ELR (cell line): ENCODE results near the gene VASP.

Experiments used
- DNase-seq: peaks from one replicate; pipeline ENCODE4 v3.0.0-alpha.2; 2015; ENCODE audit warnings: low read depth

Gene VASP

DNA sequence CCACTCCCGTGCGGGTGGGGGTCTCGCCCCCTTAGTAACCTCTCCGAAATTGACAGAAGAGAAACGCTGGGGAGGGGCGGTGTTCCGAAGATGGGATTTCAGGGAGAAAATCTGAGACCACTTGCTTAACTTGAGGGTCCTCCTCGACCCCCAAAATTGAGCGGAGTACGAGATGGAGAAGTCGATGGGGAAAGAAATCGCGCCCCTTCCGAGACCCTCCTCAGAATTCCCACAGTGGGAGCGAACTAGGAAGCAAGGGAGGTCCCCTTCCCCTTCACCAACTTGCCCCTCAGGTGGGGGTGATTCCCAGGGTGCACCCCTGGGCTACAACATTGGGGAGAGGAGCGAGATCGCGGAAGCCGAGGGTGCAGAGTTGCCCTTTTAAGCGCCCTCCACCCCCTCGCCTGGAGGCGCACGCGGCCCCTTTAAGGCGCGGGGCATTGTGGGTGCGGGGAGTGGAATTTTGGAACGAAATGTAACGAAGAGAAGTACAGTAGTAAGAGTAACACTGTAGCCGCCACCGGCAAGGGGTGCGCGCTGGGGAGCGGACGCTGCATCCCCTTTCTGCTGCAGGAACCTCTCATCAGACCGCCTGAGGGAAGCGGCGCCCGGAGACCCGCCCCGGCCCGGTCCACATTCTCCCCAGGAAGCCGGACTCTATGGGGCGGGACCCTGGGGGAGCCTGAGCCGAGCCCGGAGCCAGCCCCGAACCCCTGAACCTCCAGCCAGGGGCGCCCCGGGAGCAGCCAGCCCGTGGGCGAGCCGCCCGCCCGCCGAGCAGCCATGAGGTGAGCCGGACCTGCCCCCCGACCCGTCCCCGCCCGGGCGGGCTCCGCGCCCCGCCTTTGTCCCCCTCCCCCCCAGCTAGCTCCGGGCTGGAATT lies at the start of gene VASP:
Gene VASP (plus strand): TSS at position 491 of the 883 bp plus-strand sequence. CDS start 293 bp downstream, at position 784.
- peak; percentile 89 for DNase-seq

DNA sequence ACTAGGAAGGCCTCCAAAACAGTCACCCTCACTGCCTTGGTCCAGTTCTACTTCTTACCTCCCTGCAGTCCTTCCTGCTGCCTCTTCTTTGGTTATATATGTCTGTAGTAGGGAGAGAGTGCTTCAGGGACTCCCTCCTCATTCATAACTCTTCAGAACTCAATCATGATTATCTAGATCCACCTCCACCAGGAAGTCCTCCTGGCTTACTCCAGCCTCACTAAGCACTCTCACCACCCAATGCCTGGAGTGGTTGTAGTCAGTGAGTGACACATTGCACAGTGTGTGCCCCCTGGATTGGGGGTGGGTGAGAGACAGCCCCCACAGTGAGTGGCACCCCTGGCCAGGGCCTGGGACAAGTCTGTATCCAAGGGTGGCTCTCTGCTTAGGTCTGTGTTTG lies 49.5 kb upstream of the VASP start:
- no peak for DNase-seq

DNA sequence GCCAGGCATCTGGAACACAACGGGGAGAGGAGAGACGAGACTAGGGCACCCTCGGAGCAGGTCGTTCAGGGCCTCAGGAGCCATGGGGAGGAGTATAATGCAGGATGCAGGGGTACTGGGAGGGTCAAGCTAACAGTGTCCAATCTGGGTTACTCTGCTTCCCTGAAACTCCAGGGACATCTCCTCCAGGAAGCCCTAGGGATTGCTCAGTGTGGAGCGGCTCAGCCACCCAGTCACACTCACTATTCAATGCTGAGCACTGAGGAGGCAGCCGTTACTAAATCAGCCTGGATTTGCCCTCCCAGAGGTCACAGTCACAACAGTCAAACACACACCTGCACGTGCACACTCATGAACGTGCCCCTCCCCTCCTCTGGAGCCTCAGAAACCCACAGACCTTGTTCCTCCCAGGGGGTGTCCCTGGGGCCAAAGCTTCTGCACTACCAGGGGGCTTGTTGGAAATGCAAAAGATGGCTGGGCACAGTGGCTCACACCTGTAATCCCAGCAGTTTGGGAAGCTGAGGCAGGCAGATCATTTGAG lies 46.4 kb upstream of the VASP start:
- DNase-seq: no peak

DNA sequence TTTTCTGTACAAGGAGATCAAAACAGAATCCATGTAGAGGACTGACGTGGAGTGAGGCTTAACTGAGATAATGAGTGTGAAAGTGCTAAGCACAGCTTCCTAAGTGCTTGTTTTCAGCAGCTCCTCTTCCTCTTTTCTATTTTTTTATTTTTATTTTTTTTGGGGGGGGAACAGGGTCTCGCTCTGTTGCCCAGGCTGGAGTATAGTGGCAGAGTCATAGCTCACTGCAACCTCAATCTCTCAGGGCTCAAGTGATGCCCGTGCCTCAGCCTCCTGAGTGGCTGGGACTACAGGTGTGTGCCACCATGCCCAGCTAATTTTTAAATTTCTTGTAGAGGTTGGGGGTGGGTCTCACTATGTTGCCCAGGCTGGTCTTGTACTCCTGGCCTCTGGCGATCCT lies 45.1 kb upstream of the VASP start:
- no peak for DNase-seq

DNA sequence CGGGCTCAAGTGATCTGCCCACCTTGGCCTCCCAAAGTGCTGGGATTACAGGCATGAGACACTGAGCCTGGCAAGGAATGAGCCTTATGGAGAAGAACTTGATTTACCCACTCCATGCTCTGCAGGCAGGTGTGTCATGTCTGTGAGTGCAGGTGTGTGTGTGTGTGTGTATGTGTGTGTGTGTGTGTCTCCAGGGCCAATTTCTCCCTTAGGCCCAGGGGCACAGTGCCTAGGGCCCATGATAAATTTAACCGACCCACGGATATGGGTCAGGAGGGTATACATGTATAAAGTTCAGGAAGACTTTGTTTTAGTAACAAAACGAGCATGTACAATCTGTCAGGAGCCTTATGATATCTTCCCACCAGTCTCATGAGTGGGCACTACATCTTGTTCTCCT lies 44.0 kb upstream of the VASP start:
- DNase-seq: no peak

DNA sequence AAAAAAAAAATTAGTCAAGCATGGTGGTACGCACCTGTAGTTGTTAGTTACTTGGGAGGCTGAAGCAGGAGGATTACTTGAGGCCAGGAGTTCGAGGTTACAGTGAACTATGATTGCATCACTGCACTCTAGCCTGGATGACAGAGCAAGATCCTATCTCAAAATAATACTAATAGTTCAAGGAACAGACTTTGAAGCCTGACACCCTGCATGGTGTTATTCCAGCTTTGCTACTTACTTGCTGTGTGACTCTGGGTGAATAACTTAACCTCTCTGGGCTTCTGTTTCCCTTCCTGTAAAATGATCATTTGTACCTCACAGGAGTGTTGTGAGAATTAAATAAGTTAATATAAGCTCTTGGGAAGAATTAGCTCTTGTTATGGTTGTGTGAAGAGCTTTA lies 43.0 kb upstream of the VASP start:
- no peak for DNase-seq

DNA sequence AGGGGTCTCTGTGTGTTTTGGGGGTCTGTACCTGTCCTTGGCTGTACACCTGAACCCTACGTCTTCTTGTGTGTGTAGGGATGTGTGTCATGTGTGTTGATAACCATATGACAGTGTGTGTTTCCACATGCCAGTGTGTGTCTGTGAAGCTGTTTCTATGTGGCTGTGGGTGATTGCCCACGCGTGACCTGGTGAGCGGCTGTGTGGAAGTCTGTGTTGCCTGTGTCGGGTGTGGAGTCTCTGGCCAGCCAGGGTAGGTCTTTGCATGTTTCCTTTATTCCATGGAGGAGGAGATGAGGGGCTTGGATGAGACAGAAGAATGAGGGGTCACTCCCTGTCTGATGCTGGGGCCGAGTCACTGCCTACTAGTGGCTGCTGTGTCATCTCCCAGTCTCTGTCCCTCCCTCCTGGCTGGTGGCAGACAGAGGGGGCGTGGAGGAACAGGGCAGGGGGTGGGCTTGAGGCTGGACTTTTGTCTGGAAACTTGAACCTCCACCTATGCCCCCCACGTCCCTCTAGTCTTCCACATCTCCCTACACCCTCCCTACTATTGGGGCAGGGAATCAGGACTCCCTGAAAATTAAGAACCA lies 42.3 kb upstream of the VASP start:
- no peak for DNase-seq

DNA sequence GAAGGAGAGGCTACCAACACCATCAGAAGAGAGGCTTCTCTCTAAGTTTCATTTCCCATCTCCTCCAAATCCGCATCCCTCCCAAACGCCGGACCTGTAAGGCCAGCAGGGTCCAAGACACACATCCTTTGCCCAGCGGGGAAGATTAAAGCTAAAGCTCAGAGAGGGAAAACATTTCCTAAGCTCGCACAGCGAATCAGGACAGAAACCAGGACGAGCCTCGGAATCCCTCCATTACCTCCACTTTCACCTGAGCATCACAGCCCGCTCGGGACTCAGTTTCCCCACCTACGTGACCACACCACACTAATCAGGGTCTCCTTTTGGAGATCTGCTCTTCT lies 40.2 kb upstream of the VASP start:
- peak; percentile 30 for DNase-seq

DNA sequence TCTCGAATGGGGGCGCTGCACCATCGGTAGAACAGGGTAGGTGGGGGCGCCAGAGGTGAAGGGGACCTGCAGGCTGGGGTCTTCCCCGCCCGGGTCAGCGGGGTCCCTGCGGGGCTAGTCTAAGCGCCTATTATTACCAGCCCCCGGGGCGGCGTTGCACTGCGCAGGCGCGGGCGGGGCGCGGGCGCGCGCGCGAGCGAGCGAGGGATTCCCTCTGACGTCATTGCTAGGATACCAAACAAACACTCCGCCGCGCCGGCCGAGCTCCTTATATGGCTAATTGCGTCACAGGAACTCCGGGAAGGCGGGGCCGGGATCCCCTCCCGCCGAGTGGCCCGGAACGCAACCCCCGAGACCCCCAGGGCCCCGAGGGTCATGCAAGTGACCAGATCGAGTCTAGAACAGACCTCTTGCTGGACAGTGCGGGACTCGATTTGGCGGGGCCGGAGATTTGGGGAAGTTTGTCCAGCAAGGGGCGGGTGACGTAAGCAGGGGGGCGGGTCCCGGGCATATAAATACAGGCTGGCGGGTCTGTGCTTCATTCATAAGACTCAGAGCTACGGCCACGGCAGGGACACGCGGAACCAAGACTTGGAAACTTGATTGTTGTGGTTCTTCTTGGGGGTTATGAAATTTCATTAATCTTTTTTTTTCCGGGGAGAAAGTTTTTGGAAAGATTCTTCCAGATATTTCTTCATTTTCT lies 39.7 kb upstream of the VASP start, which contains the start of gene FOSB:
Gene FOSB (plus strand): TSS at position 541 of the 703 bp plus-strand sequence. CDS start 591 bp downstream, outside the sequence.
- peak; percentile 98 for DNase-seq

DNA sequence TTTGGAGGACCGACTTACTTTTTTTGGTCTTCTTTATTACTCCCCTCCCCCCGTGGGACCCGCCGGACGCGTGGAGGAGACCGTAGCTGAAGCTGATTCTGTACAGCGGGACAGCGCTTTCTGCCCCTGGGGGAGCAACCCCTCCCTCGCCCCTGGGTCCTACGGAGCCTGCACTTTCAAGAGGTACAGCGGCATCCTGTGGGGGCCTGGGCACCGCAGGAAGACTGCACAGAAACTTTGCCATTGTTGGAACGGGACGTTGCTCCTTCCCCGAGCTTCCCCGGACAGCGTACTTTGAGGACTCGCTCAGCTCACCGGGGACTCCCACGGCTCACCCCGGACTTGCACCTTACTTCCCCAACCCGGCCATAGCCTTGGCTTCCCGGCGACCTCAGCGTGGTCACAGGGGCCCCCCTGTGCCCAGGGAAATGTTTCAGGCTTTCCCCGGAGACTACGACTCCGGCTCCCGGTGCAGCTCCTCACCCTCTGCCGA lies 39.1 kb upstream of the VASP start:
- DNase-seq: peak; percentile 49

DNA sequence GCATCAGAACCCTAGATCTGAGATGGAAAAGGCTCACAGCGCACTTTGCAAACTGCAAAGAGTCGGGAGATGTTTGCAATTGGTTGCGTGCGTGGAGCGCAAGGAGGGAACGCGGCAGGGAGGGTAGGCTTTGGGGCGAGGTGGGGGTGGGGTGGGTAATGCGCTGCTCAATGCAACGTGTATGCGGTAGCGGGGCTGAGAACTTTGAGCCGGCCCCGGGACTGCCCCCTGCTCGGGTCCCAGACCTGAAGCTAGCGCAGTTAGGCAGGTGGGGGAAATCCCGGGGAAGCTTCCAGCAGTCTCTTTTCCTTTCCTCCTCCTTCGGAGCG lies 38.5 kb upstream of the VASP start:
- DNase-seq: peak; percentile 53

DNA sequence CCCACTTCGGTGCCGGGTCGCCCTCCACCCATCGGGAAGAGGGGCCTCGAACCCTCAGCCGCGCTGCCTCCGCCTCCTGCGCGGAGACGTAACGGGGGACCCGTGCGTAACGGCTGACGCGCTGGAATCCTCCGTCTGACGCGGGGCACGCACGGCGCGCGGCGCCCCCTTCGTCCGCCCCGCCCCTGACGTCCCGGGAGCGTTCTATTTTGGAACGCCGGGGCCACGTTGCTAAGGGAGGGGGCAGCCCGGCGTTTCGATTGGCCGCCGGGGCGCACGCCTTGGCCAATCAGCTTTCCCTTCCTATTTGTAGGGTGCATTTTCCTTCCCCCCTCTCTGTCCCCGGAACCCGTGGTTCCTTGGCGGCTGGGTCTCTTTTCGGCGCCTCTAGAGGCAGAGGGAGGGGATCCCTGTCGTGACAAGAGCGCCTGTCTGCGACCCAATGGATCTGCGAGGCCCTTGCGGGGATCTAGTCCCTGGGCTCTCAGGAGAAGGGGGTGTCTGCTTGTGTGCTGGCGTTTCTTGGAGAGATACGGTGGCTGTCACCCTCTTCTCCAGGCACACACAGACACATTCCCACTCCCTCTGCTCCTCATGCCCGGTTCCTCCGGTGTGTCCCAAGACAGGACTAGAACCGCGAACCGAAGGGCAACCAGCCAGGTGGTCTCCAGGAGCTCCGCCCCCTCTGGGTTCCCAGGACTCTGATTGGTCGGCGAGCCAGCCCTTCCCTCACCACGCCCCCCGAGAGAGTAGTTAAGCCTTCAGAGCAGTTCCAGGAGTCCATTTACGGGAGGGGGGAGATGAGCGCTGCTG lies 37.9 kb upstream of the VASP start:
- peak; percentile 96 for DNase-seq

DNA sequence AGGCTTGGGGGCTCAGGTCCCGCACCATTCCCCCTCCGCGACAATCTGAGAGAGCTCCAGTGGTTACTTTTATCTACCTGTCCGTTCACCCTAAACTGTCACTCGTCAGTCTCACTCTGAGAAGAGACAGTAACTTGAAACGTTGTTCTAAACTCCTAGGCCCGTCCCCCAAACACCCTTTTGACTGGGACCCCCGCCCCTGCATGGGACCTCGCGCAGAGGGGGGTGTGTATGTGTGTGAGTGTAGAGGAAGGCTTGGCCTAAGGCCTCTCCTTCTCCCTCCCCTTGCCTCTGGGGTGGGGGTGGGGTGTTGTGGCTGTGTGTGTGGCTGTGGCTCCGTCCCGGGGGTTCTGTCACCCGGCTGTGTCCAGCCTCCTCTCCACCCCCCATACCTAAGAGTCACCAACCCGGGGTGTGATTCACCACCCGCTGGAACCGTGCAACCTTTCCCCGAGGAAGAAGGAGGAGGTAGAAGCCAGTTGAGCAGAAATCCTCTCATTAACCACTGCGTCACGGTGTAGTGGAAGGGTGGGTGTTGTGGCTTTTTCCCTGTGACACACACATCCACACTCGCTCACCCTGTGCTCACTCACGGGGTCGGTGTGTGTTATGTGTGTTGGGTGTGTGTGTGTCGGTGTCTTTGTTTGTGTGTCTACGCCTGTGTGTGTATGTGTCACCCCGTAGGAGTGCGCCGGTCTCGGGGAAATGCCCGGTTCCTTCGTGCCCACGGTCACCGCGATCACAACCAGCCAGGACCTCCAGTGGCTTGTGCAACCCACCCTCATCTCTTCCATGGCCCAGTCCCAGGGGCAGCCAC lies 37.1 kb upstream of the VASP start:
- DNase-seq: peak; percentile 78

DNA sequence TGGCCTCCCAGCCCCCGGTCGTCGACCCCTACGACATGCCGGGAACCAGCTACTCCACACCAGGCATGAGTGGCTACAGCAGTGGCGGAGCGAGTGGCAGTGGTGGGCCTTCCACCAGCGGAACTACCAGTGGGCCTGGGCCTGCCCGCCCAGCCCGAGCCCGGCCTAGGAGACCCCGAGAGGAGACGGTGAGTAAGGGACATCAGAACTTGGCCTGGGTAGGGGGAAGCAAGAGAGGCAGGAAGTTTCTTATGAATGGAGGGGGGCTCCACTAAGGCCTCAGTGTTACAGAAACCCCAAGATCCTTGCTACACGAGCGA lies 36.6 kb upstream of the VASP start:
- no peak for DNase-seq

DNA sequence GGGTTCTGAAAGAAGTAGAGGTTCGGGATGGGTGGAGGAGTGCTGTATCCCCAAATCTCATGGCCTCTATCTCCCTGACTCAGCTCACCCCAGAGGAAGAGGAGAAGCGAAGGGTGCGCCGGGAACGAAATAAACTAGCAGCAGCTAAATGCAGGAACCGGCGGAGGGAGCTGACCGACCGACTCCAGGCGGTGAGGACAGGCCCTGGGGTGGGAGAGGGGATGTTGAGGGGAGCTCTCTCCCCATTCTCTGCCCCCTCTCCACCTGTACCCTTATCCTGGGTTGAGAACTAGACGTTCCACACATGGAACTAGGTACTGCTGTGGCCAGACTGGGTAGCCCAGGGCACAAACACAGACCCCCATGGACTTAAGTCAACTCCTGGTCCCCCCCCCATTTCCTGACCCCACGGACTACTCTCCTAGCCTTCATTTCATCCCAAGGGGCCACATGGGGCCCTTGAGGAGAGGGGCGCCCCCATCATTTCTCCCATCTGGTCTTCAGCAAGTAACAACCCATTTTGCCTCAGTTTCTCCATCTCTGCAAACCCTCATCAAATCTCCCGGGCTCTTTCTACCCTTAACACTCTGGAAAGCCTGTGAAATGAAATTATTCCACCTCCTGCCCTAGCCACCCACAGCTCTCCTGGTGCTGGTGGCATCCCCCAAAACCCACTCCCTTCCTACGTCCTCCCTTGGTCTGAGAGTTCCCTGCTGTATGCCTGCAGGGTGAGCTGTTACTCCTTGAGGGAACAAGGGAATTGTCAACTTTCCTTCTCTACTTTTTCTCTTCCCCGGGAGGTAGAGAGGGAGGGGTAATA lies 36.0 kb upstream of the VASP start:
- DNase-seq: no peak

DNA sequence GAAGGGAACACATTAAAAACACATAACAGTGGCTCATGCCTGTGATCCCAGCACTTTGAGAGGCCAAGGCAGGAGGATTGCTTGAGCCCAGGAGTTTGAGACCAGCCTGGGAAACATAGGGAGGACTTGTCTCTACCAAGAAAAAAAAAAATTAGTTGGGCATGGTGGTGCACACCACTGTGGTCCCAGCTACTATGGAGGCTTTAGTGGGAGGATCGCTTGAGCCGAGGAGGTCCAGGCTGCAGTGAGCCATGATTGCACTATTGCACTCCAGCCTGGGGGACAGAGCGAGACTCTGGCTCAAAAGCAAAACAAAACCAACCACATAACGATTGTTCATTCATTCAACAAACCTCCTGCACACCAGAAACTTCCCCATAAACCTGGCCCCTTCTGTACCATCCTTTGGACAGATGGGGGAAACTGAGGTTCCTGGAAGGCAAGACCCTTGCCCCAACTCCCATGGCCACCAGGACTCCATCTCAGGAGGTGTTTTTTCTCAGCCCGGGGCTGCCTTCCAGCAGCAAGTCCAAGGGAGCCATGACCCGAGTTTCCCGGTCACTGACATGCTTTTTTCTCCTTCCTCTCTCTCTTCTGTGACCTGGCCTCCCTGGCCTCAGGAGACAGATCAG lies 35.2 kb upstream of the VASP start:
- no peak for DNase-seq

DNA sequence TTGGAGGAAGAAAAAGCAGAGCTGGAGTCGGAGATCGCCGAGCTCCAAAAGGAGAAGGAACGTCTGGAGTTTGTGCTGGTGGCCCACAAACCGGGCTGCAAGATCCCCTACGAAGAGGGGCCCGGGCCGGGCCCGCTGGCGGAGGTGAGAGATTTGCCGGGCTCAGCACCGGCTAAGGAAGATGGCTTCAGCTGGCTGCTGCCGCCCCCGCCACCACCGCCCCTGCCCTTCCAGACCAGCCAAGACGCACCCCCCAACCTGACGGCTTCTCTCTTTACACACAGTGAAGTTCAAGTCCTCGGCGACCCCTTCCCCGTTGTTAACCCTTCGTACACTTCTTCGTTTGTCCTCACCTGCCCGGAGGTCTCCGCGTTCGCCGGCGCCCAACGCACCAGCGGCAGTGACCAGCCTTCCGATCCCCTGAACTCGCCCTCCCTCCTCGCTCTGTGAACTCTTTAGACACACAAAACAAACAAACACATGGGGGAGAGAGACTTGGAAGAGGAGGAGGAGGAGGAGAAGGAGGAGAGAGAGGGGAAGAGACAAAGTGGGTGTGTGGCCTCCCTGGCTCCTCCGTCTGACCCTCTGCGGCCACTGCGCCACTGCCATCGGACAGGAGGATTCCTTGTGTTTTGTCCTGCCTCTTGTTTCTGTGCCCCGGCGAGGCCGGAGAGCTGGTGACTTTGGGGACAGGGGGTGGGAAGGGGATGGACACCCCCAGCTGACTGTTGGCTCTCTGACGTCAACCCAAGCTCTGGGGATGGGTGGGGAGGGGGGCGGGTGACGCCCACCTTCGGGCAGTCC lies 34.5 kb upstream of the VASP start:
- no peak for DNase-seq

DNA sequence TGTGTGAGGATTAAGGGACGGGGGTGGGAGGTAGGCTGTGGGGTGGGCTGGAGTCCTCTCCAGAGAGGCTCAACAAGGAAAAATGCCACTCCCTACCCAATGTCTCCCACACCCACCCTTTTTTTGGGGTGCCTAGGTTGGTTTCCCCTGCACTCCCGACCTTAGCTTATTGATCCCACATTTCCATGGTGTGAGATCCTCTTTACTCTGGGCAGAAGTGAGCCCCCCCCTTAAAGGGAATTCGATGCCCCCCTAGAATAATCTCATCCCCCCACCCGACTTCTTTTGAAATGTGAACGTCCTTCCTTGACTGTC lies 34.0 kb upstream of the VASP start:
- no peak for DNase-seq
